ENCODE results near the gene UMODL1.

Gene UMODL1

GRCh38 chr21:42085246-42086077 lies 14.3 kb downstream of the UMODL1 start:
- Histone ChIP-seq H3K27me3 (ENCODE audit: control insufficient read depth, insufficient read depth, low read length) (no peaks in the 10 kb centered on the region), H3K79me2 (no peaks in the 10 kb centered on the region), H3K9ac (no peak overlapping the region), H3K4me3 (ENCODE audit: low read depth, low read length) (no peak overlapping the region), H3K27ac (no peak overlapping the region), H3K36me3 (ENCODE audit: control insufficient read depth, insufficient read depth, low read length) (no peaks in the 10 kb centered on the region), H3K4me1 (no peaks in the 10 kb centered on the region), H3K4me2 (ENCODE audit: low read length) (no peak overlapping the region), H2AFZ (no peak overlapping the region), H3K9me3 (ENCODE audit: control insufficient read depth, low read length) (no peaks in the 10 kb centered on the region)
- TF ChIP-seq, protein P1, sequence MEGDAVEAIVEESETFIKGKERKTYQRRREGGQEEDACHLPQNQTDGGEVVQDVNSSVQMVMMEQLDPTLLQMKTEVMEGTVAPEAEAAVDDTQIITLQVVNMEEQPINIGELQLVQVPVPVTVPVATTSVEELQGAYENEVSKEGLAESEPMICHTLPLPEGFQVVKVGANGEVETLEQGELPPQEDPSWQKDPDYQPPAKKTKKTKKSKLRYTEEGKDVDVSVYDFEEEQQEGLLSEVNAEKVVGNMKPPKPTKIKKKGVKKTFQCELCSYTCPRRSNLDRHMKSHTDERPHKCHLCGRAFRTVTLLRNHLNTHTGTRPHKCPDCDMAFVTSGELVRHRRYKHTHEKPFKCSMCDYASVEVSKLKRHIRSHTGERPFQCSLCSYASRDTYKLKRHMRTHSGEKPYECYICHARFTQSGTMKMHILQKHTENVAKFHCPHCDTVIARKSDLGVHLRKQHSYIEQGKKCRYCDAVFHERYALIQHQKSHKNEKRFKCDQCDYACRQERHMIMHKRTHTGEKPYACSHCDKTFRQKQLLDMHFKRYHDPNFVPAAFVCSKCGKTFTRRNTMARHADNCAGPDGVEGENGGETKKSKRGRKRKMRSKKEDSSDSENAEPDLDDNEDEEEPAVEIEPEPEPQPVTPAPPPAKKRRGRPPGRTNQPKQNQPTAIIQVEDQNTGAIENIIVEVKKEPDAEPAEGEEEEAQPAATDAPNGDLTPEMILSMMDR (IDR thresholded peaks at IDR 0.05) = no peak

- Histone ChIP-seq H3K9ac (no peak overlapping the region), H3K79me2 (no peaks in the 10 kb centered on the region), H3K9me3 (ENCODE audit: control insufficient read depth, low read length) (no peaks in the 10 kb centered on the region), H3K4me1 (no peaks in the 10 kb centered on the region), H3K36me3 (ENCODE audit: control insufficient read depth, insufficient read depth, low read length) (no peaks in the 10 kb centered on the region), H3K4me3 (ENCODE audit: low read depth, low read length) (no peak overlapping the region), H3K4me2 (ENCODE audit: low read length) (no peak overlapping the region), H3K27ac (no peak overlapping the region), H3K27me3 (ENCODE audit: control insufficient read depth, insufficient read depth, low read length) (no peaks in the 10 kb centered on the region), H2AFZ (no peak overlapping the region)
- TF ChIP-seq, protein P1 (IDR thresholded peaks at IDR 0.05) = no peak
Observed at GRCh38 chr21:42086969-42087368, 15.9 kb downstream of the UMODL1 start.

- TF ChIP-seq, protein P1 (IDR thresholded peaks at IDR 0.05) = no peak
- H3K27ac ChIP-seq = no peak overlapping the region
Observed at GRCh38 chr21:42088148-42088547, 17.0 kb downstream of the UMODL1 start.

DNA sequence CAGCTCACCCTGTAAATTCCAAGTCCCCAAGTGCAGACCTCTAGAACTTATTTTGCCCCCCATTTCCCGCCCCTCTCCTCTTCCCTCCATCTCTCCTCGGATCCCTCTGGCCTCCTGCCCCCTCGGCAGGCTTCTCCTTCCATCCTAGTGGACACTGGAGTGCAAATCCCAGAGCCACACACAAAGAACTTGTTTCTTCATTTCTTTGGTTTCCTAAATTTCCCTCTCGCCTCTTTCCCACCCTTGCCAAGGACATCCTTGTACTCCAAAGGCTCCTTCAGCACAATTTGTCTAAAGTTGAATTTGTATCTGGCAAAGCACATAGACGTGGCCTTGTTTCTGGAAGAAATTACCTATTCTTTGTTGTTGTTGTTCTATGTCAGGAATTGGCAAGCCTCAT lies 17.5 kb downstream of the UMODL1 start:
- H3K4me2 ChIP-seq (ENCODE audit: low read length) = no peak overlapping the region
- H2AFZ ChIP-seq = no peak overlapping the region
- H3K27me3 ChIP-seq (ENCODE audit: control insufficient read depth, insufficient read depth, low read length) = no peaks in the 10 kb centered on the region
- H3K9ac ChIP-seq = no peak overlapping the region
- H3K27ac ChIP-seq = no peak overlapping the region
- no peak overlapping the region for H3K4me3 ChIP-seq (ENCODE audit: low read depth, low read length)
- no peaks in the 10 kb centered on the region for H3K4me1 ChIP-seq
- H3K36me3 ChIP-seq (ENCODE audit: control insufficient read depth, insufficient read depth, low read length) = no peaks in the 10 kb centered on the region
- no peaks in the 10 kb centered on the region for H3K79me2 ChIP-seq
- TF ChIP-seq, protein P1 (IDR thresholded peaks at IDR 0.05) = no peak
- no peaks in the 10 kb centered on the region for H3K9me3 ChIP-seq (ENCODE audit: control insufficient read depth, low read length)

More at GRCh38 chr21:42088148-42088547, 17.0 kb downstream of the UMODL1 start:
- no peak overlapping the region for H3K9ac ChIP-seq
- no peaks in the 10 kb centered on the region for H3K9me3 ChIP-seq (ENCODE audit: control insufficient read depth, low read length)
- H3K4me2 ChIP-seq (ENCODE audit: low read length) = no peak overlapping the region
- H3K36me3 ChIP-seq (ENCODE audit: control insufficient read depth, insufficient read depth, low read length) = no peaks in the 10 kb centered on the region
- H2AFZ ChIP-seq = no peak overlapping the region
- no peak overlapping the region for H3K4me3 ChIP-seq (ENCODE audit: low read depth, low read length)
- no peaks in the 10 kb centered on the region for H3K79me2 ChIP-seq
- H3K27me3 ChIP-seq (ENCODE audit: control insufficient read depth, insufficient read depth, low read length) = no peaks in the 10 kb centered on the region
- H3K4me1 ChIP-seq = no peaks in the 10 kb centered on the region

All from parathyroid adenoma (tissue), 2 donors.